AG04450 (cell line): ENCODE measurements around the gene SAXO2. TPM values are rescaled to one million over a fixed set of nuclear protein-coding genes. Genes with fewer than 3 reads are reported as not detected.
"Not testable (repeated sequence)": the region's sequence is repeated elsewhere in the genome, so short reads cannot be mapped to it uniquely, and the experiment has no call there.

Source experiments
- CTCF ChIA-PET: fragments of 300-600, 350-600 bp; formaldehyde crosslinking; extraction: SDS; loops from one replicate; lab custom pipeline; 2022; ENCODE audit warnings: antibody characterized with exemption, inconsistent platforms; lab: Charles Lee
- POLR2A ChIA-PET: fragments of 350-600 bp; formaldehyde crosslinking; extraction: SDS; loops from one replicate; lab custom pipeline; 2021; ENCODE audit warnings: antibody characterized with exemption, inconsistent platforms; lab: Yijun Ruan, JAX
- DNase-seq: peaks from one replicate; pipeline ENCODE4 v3.0.0-alpha.2; 2011; ENCODE audit warnings: low read depth, low spot score
- H3K27ac ChIP-seq: one replicate; pipeline ENCODE4 v1.5.1; 2012; ENCODE audit warnings: low read depth, low read length, control low read depth
- H3K27me3 ChIP-seq: one replicate; pipeline ENCODE4 v1.6.0; 2012; ENCODE audit warnings: low read length; ENCODE audit not compliant: control insufficient read depth, insufficient read depth
- H3K4me3 ChIP-seq: 2 replicates; pipeline ENCODE4 v1.5.1; 2011; ENCODE audit warnings: mild to moderate bottlenecking, low read depth, low read length, control low read depth
- H3K9me3 ChIP-seq: 2 replicates; pipeline ENCODE4 v1.5.1; 2012; ENCODE audit warnings: low read length; ENCODE audit not compliant: control insufficient read depth, insufficient read depth
- CTCF ChIP-seq: IDR thresholded peaks from 2 replicates; pipeline ENCODE4 v1.5.1; 2011; ENCODE audit warnings: low read depth, low read length, control low read depth, inconsistent platforms
- polyA plus RNA-seq: library from polyadenylated mRNA; depleted of rRNA; stranded (reverse); fragments of >200 nt; gene quantifications from 2 replicates; pipeline ENCODE4 v1.2.3, GENCODE V29; 2011

The SAXO2 gene
- polyA plus RNA-seq, 1 experiment, result 3.6 TPM

GRCh38 chr15:82304778-82305090 lies 42.1 kb downstream of the SAXO2 start:
- Histone ChIP-seq H3K4me3 (no peak overlapping the region), H3K27me3 (peaks cover 13% of the 10 kb centered on the region), H3K27ac (no peak overlapping the region), H3K9me3 (no peaks in the 10 kb centered on the region)
- TF ChIP-seq CTCF, result no peak
- no peak for DNase-seq
- ChIA-PET CTCF (no interaction called here), POLR2A (no interaction called here)

DNA sequence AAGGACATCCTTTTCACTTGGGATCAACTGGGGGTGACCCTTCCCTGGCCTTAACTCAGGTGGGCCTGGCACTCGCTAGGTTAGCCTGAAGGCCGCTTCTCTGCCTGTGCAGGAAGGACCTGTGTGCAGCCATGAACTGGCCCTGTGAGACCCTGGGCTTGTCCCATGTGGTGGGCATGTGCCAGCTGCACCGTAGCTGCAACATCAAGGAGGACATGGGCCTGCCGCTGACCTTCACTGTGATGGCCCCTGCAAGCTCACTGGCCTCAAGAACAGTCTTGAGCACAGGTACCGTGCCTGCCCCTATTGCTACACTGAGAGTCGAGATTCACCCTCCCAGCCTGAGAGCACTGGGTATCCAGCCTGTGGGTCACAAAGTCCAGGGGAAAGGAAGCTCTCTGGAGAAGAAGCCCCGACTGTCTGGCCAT lies 43.0 kb downstream of the SAXO2 start:
- Histone ChIP-seq H3K27me3 (peaks cover 20% of the 10 kb centered on the region), H3K4me3 (no peak overlapping the region), H3K27ac (no peak overlapping the region), H3K9me3 (no peaks in the 10 kb centered on the region)
- DNase-seq, result no peak
- POLR2A ChIA-PET, result no interaction called here
- CTCF ChIA-PET, result no interaction called here
- TF ChIP-seq CTCF, result no peak

DNA sequence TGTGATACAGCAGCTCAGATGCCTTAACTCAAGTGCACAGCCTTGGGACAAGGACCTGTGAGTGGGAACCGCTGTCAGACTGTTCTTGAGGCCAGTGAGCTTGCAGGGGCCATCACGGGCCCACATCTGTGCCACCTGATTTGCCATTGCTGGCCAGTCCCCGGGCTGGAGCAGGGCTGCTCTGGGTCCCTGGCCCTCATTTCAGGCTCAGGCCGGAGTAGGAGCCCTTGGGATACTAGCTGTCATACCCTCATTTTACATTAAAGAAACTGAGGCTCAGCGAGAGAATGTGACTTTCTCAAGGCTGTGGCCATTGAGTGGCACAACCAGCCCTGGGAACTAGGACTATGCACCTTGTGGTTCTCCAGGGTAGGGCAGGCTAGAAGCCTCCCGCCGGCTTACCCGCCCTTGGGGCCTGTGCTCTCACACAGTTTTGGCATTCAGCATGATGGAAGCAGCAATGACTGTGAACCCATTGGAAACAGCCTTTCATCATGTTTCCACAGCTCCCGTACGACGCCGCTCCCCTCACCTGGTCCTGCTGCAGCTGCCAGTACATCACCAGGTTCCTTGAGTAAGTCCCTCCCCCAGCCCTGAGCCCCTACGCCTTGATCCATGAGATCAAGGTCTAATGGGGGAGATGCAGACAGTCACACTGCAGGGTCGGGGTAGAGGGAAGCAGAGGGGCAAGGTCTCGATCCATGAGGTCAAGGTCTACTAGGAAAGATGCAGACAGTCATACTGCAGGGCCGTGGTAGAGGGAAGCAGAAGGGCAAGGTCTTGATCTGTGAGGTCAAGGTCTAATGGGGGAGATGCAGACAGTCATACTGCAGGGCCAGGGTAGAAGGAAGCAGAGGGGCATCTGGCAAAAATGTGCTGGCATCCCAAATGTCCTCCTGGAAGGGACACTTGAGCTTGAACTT lies 44.4 kb downstream of the SAXO2 start:
- H3K4me3 ChIP-seq, result no peak overlapping the region
- POLR2A ChIA-PET, result no interaction called here
- DNase-seq, result no peak
- H3K27me3 ChIP-seq, result peaks cover 20% of the 10 kb centered on the region
- CTCF ChIA-PET, result no interaction called here
- no peaks in the 10 kb centered on the region for H3K9me3 ChIP-seq
- no peak overlapping the region for H3K27ac ChIP-seq
- no peak for TF ChIP-seq CTCF

DNA sequence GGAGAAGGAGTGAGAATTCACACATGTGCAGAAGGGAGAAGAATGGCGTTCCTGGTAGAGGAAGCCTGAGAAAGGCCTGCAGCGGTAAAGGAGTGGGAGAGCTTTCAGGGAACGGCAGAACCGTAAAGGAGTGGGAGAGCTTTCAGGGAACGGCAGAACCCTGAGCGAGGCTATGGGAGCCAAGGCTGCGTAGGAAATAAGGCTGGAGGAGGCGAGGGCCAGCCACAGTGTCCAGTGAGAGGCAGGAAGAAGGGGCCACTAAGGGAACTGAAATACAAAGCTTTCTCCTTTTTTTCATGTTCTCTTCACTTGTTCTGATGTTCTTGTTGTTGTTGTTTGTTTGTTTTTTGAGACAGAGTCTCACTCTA lies 45.1 kb downstream of the SAXO2 start:
- Histone ChIP-seq H3K27ac (no peak overlapping the region), H3K9me3 (no peaks in the 10 kb centered on the region), H3K4me3 (no peak overlapping the region), H3K27me3 (peaks cover 22% of the 10 kb centered on the region)
- POLR2A ChIA-PET, result no interaction called here
- DNase-seq, result no peak
- no peak for TF ChIP-seq CTCF
- CTCF ChIA-PET, result no interaction called here

DNA sequence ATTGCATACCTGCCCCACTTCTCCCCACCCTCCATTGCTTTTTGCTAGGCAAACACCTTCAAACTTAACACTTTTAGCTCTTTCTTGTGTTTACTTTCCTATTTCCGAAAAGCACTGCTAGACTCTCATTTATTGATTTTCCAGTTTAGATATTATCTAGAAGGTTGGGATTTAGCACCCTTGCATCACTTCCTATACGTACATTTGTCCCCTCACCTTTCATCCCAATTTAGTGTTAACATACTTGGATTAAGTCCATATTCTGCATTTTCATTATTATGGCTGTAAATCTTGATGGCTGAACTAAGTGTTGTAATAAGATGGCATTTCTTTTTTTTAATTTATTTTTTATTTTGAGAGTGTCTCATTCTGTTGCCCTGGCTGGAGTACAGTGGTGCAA lies 47.2 kb downstream of the SAXO2 start:
- H3K27ac ChIP-seq, result no peak overlapping the region
- no peak for DNase-seq
- no peaks in the 10 kb centered on the region for H3K9me3 ChIP-seq
- no peak for TF ChIP-seq CTCF
- POLR2A ChIA-PET, result no interaction called here
- H3K27me3 ChIP-seq, result peaks cover 24% of the 10 kb centered on the region
- no peak overlapping the region for H3K4me3 ChIP-seq
- CTCF ChIA-PET, result no interaction called here

DNA sequence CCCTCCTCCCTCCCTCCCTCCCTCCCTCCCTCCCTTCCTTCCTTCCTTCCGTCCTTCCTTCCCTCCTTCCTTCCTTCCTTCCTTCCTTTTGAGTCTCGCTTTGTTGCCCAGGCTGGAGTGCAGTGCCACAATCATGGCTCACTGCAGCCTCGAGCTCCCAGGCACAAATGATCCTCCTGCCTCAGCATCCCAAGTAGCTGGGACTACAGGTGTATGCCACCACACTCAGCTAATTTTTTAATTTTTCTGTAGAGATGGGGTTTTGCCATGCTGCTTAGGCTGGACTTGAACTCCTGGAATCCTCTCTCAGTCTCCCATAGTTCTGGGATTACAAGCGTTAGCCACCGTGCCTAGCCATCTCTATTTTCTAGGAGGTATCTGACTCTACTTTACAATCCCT lies 48.7 kb downstream of the SAXO2 start:
- H3K9me3 ChIP-seq, POLR2A ChIA-PET, CTCF ChIA-PET, DNase-seq, H3K27ac ChIP-seq, H3K4me3 ChIP-seq: not testable (repeated sequence)
- peaks cover 19% of the 10 kb centered on the region for H3K27me3 ChIP-seq
